Measurements from ENCODE around the gene KIF5A.

Gene KIF5A

DNA sequence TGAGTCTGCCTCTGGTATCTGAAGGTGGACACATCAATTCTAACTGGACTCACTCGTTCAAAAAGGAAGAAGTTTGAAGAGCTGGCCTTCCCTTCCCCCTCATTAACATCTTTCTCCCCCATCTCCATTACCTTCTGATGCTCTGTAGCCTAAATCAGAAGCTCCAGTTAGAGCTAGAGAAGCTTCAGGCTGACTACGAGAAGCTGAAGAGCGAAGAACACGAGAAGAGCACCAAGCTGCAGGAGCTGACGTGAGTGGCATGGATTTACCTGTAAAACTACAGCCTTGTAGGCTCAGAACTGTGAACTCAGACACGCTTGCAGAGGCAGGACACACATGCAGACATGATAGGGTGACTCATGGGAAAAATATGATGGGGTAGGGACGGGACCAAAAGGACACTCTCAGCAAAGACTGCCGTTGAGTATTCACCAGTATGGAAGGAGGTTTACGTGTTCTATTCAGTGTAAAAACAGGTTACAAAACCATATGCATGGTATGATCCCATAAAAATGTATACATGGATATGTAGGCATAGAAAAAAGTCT, 26.8 kb downstream of the KIF5A start:
- TF ChIP-seq TAF1 (IDR thresholded peaks at IDR 0.05; ENCODE audit: low read depth) (no peak), ZBTB7A (IDR thresholded peaks at IDR 0.05; ENCODE audit: low read depth) (no peak), TCF12 (IDR thresholded peaks at IDR 0.05; ENCODE audit: low read depth) (no peak), EGR1 (IDR thresholded peaks at IDR 0.05) (no peak), NFIC (IDR thresholded peaks at IDR 0.05) (no peak)
- TF ChIP-seq, protein P1, sequence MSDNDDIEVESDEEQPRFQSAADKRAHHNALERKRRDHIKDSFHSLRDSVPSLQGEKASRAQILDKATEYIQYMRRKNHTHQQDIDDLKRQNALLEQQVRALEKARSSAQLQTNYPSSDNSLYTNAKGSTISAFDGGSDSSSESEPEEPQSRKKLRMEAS (IDR thresholded peaks at IDR 0.05) = no peak

GRCh38 chr12:57577981-57578758, 28.3 kb downstream of the KIF5A start:
- TF ChIP-seq ZBTB7A (IDR thresholded peaks at IDR 0.05; ENCODE audit: low read depth) = no peak
- TF ChIP-seq, protein P2, sequence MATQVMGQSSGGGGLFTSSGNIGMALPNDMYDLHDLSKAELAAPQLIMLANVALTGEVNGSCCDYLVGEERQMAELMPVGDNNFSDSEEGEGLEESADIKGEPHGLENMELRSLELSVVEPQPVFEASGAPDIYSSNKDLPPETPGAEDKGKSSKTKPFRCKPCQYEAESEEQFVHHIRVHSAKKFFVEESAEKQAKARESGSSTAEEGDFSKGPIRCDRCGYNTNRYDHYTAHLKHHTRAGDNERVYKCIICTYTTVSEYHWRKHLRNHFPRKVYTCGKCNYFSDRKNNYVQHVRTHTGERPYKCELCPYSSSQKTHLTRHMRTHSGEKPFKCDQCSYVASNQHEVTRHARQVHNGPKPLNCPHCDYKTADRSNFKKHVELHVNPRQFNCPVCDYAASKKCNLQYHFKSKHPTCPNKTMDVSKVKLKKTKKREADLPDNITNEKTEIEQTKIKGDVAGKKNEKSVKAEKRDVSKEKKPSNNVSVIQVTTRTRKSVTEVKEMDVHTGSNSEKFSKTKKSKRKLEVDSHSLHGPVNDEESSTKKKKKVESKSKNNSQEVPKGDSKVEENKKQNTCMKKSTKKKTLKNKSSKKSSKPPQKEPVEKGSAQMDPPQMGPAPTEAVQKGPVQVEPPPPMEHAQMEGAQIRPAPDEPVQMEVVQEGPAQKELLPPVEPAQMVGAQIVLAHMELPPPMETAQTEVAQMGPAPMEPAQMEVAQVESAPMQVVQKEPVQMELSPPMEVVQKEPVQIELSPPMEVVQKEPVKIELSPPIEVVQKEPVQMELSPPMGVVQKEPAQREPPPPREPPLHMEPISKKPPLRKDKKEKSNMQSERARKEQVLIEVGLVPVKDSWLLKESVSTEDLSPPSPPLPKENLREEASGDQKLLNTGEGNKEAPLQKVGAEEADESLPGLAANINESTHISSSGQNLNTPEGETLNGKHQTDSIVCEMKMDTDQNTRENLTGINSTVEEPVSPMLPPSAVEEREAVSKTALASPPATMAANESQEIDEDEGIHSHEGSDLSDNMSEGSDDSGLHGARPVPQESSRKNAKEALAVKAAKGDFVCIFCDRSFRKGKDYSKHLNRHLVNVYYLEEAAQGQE (IDR thresholded peaks at IDR 0.05; ENCODE audit: low read depth) = no peak
- TF ChIP-seq USF1 (IDR thresholded peaks at IDR 0.05) = no peak
- no peak for TF ChIP-seq CREB1 (IDR thresholded peaks at IDR 0.05; ENCODE audit: low read depth)
- TF ChIP-seq CEBPB (IDR thresholded peaks at IDR 0.05) = no peak
- no peak for TF ChIP-seq NFIC (IDR thresholded peaks at IDR 0.05)
- no peak for TF ChIP-seq FOXM1 (IDR thresholded peaks at IDR 0.05; ENCODE audit: borderline replicate concordance, low read depth)
- TF ChIP-seq TAF1 (IDR thresholded peaks at IDR 0.05; ENCODE audit: low read depth) = no peak
- TF ChIP-seq YY1 (IDR thresholded peaks at IDR 0.05; ENCODE audit: low read depth) = no peak
- no peak for TF ChIP-seq TEAD4 (IDR thresholded peaks at IDR 0.05)
- no peak for TF ChIP-seq TCF12 (IDR thresholded peaks at IDR 0.05; ENCODE audit: low read depth)
- TF ChIP-seq, protein P1 (IDR thresholded peaks at IDR 0.05) = no peak
- no peak for TF ChIP-seq EP300 (IDR thresholded peaks at IDR 0.05; ENCODE audit: borderline replicate concordance)
- no peak for TF ChIP-seq RAD21 (IDR thresholded peaks at IDR 0.05; ENCODE audit: low read depth)
- TF ChIP-seq EGR1 (IDR thresholded peaks at IDR 0.05) = no peak

DNA sequence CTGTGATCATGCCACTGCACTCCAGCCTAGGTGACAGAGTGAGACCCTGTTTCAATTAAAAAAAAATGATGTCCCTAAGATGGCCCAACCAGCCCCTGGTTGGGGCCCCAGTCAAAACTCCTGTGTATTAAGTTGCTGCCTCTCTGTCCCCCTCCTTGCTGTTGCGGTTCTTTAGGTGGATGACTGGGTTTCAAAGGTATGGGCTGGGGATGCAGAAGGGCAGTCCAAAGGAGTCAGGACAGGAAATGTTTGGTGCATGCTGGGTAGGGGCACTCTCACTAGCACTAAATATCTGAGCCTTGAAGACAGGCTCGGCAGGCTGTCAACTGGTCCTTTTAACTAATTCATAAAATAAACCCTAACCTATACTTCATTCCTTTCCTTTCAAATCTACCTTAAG, 29.2 kb downstream of the KIF5A start:
- TF ChIP-seq FOXM1 (IDR thresholded peaks at IDR 0.05; ENCODE audit: borderline replicate concordance, low read depth) = no peak
- TF ChIP-seq TAF1 (IDR thresholded peaks at IDR 0.05; ENCODE audit: low read depth) = no peak
- no peak for TF ChIP-seq TCF12 (IDR thresholded peaks at IDR 0.05; ENCODE audit: low read depth)
- TF ChIP-seq, protein P2 (IDR thresholded peaks at IDR 0.05; ENCODE audit: low read depth) = no peak

DNA sequence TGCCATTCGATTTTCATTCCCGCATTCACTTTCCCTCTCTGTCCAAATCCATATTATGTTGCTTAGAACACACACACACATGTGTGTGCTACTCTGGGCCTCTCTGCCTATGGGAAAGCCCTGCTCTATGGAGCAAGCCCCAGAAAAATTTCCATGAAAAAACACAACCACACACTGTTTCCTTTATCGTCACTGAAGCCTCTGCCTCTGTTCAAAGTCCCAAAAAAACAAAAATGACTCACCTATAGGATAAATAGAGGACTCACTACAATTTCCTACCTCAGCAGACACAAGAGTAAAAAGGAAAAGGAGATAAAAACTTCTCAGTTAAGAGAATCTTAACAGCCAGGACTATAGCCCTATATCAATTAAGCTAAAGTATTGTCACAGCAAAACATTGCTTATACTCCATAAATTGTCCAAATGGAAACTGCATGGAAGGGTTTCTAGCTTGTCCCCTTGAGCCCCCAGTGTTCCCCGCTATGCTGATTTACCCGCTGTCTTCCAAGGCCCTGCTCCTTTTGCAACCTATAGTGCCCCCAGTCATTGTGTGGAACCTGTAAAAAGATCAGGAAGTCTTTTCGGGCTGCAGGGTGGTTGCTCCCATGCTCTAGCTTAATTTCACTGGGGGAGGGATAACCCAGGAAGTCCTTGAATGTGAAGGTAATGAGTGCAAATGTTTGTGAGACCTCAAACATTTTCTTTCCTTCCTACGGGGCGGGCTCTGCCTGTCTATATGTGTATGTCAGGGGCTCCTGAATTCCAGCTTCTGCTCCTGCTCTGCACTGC, 30.0 kb downstream of the KIF5A start:
- TF ChIP-seq TCF12 (IDR thresholded peaks at IDR 0.05; ENCODE audit: low read depth) = no peak
- TF ChIP-seq ZBTB7A (IDR thresholded peaks at IDR 0.05; ENCODE audit: low read depth) = no peak
- no peak for TF ChIP-seq TEAD4 (IDR thresholded peaks at IDR 0.05)
- TF ChIP-seq FOXM1 (IDR thresholded peaks at IDR 0.05; ENCODE audit: borderline replicate concordance, low read depth) = no peak
- TF ChIP-seq EP300 (IDR thresholded peaks at IDR 0.05; ENCODE audit: borderline replicate concordance) = no peak
- no peak for TF ChIP-seq CREB1 (IDR thresholded peaks at IDR 0.05; ENCODE audit: low read depth)
- no peak for TF ChIP-seq YY1 (IDR thresholded peaks at IDR 0.05; ENCODE audit: low read depth)

GRCh38 chr12:57580466-57580795, 30.6 kb downstream of the KIF5A start:
- TF ChIP-seq EGR1 (IDR thresholded peaks at IDR 0.05) (no peak), RAD21 (IDR thresholded peaks at IDR 0.05; ENCODE audit: low read depth) (no peak), NFIC (IDR thresholded peaks at IDR 0.05) (no peak), ZBTB7A (IDR thresholded peaks at IDR 0.05; ENCODE audit: low read depth) (no peak), TAF1 (IDR thresholded peaks at IDR 0.05; ENCODE audit: low read depth) (no peak), CEBPB (IDR thresholded peaks at IDR 0.05) (no peak), EP300 (IDR thresholded peaks at IDR 0.05; ENCODE audit: borderline replicate concordance) (no peak), CREB1 (IDR thresholded peaks at IDR 0.05; ENCODE audit: low read depth) (no peak), YY1 (IDR thresholded peaks at IDR 0.05; ENCODE audit: low read depth) (no peak), USF1 (IDR thresholded peaks at IDR 0.05) (no peak), TEAD4 (IDR thresholded peaks at IDR 0.05) (no peak), TCF12 (IDR thresholded peaks at IDR 0.05; ENCODE audit: low read depth) (no peak), FOXM1 (IDR thresholded peaks at IDR 0.05; ENCODE audit: borderline replicate concordance, low read depth) (no peak)
- TF ChIP-seq, protein P1 (IDR thresholded peaks at IDR 0.05) = no peak
- TF ChIP-seq, protein P2 (IDR thresholded peaks at IDR 0.05; ENCODE audit: low read depth) = no peak

Measured in Ishikawa (cell line).